ENCODE measurements around the gene TCEA2.

DNA sequence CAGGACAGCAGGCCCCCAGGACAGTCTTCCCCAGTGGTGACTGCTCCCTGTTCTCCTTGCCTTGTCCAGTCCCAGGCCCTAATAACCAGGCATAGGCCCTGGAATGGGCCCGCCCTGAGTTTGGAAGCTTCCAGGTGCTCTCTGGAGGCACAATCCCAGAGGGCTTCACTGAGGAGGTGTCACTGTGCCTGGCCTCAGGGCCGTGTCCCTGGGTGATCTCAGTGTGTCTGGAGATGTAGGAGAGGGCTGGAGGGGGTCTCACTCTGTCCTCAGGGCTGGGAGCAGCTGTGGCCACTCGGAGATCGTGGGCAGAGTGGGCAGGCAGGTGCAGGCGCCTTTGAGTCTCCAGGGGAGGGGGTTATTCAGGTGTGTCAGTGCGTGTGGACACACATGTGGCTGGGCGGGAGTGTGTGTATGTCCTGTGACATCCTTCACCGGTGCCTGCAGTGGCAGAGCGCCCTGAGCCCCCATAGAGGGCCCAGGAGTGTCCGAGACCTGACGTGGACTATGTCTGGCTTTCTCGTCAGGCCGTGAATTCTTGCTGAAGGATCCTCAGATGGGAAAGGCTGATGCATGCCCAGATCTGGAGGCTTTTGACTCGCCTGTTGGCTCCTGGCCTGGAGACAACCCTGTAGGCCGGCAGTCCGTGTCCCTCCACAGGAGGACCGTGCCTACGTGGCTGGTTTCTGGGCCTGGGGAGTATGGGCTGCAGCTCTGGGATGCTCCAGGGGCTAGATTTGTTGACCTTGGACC is 49.9 kb downstream of the TCEA2 start:
- TF ChIP-seq, protein P1, sequence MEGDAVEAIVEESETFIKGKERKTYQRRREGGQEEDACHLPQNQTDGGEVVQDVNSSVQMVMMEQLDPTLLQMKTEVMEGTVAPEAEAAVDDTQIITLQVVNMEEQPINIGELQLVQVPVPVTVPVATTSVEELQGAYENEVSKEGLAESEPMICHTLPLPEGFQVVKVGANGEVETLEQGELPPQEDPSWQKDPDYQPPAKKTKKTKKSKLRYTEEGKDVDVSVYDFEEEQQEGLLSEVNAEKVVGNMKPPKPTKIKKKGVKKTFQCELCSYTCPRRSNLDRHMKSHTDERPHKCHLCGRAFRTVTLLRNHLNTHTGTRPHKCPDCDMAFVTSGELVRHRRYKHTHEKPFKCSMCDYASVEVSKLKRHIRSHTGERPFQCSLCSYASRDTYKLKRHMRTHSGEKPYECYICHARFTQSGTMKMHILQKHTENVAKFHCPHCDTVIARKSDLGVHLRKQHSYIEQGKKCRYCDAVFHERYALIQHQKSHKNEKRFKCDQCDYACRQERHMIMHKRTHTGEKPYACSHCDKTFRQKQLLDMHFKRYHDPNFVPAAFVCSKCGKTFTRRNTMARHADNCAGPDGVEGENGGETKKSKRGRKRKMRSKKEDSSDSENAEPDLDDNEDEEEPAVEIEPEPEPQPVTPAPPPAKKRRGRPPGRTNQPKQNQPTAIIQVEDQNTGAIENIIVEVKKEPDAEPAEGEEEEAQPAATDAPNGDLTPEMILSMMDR (IDR thresholded peaks at IDR 0.05; ENCODE audit: insufficient read depth, low read length, poor library complexity, severe bottlenecking), result no peak
- TF ChIP-seq EZH2phosphoT487 (conservative IDR thresholded peaks at IDR 0.05; ENCODE audit: low read length), result no peak
